Heart left ventricle (tissue), 13 donors: ENCODE measurements around the gene CIT.

Experiments used
- POLR2A ChIP-seq, 2 donors: fragments of 450-650 bp; IDR thresholded peaks; one replicate each; pipeline ENCODE4 v1.6.1; 2017; ENCODE audit warnings: antibody characterized with exemption in 2 of 2, mild to moderate bottlenecking in 2 of 2, moderate library complexity in 2 of 2
- TF ChIP-seq, protein P1 (sequence below), 12 donors: fragments of 200-600 bp; sonication (generic) in 4 of 12; IDR thresholded peaks; one replicate each; pipeline versions ENCODE4 v1.5.0 to v1.8.0; 2018 to 2022; ENCODE audit warnings: antibody characterized with exemption in 12 of 12, mild to moderate bottlenecking in 5 of 12
- donor health status: ischemic (EF 13 %, LVEDD 7.1; RV severe dilation, severe dysfunction).
- donor health status: DM: no; HTN: yes; CAD: no.
- donor health status: DM: no; HTN: no; CAD: no.
- donor health status: ischemic (EF 25% LVEDD 6.9; RV normal size, moderate dysfunction).
- donor health status: ischemic (EF 25% LVEDD 5.7; RV mildly dilated, moderate dysfunction).
- donor health status: ischemic (EF 35%, LVEDD 5.7; RV mildly dilated, moderate dysfunction).
- donor health status: nonischemic (EF 11% LVEDD 7.7; RV severe dilation, severe dysfunction).
- donor health status: DM: yes; HTN: yes; CAD: no.
- donor health status: PGD.
- donor health status: ischemic (EF 29% LVEDD 5.4; RV normal size, mild dysfunction).
- donor health status: nonischemic (EF 23%, LVEDD 6.1; RV moderate dilation, normal function).

DNA sequence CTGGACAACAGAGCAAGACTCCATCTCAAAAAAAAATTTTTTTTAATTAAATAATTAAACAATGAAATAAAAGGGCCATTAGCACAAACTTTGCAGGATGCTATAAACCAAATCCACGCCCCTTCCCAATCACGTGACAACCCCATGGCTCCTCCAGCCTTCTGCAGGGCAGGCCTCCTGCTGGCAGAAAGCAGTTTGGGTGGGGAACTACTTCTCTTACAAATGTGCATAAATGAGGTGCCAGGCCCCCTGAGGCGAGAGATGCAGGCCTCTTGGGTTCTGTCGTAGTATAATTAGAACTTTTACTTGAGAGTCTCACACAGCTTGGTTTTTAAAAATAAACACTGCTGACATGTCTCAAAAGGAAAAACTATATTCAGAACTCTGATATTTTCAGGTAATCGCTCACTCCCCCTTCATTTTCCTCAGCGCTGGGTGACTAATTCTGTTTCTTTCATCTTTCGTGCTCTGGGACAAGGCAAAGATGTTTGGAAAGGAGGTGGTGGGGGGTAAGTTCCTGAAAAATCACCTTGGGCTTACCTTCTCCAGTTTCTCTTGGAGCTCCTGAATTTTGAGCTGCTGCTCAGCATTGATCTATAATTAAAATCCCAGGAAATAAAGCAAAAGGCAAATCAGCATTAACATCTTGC is 101.7 kb downstream of the CIT start:
- TF ChIP-seq, protein P1, sequence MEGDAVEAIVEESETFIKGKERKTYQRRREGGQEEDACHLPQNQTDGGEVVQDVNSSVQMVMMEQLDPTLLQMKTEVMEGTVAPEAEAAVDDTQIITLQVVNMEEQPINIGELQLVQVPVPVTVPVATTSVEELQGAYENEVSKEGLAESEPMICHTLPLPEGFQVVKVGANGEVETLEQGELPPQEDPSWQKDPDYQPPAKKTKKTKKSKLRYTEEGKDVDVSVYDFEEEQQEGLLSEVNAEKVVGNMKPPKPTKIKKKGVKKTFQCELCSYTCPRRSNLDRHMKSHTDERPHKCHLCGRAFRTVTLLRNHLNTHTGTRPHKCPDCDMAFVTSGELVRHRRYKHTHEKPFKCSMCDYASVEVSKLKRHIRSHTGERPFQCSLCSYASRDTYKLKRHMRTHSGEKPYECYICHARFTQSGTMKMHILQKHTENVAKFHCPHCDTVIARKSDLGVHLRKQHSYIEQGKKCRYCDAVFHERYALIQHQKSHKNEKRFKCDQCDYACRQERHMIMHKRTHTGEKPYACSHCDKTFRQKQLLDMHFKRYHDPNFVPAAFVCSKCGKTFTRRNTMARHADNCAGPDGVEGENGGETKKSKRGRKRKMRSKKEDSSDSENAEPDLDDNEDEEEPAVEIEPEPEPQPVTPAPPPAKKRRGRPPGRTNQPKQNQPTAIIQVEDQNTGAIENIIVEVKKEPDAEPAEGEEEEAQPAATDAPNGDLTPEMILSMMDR (IDR thresholded peaks at IDR 0.05) = no peak
- no peak for TF ChIP-seq POLR2A (IDR thresholded peaks at IDR 0.05)
